CD14-positive monocyte (primary cell): Measurements from ENCODE around the gene ARHGEF7. TPM values are rescaled to one million over a fixed set of nuclear protein-coding genes. Genes with fewer than 3 reads are reported as not detected.

ENCODE experiments used
- DNase-seq, 3 donors: peaks; one replicate each; pipeline ENCODE4 v3.0.0-alpha.2; 2011 to 2022
- H2AFZ ChIP-seq: 2 replicates; pipeline ENCODE4 v1.6.0; 2012; ENCODE audit warnings: mild to moderate bottlenecking, low read depth, low read length, inconsistent platforms; ENCODE audit not compliant: insufficient read depth, poor library complexity, severe bottlenecking
- H3K27ac ChIP-seq, 2 donors: 1 replicate in 1 of 2; 2 replicates in 1 of 2; pipeline ENCODE4 v1.5.1; 2012 to 2013; ENCODE audit warnings: low read length in 2 of 2, control low read depth in 1 of 2, inconsistent platforms in 1 of 2, low read depth in 1 of 2, mild to moderate bottlenecking in 1 of 2
- H3K27me3 ChIP-seq, 2 donors: one replicate each; pipeline versions ENCODE4 v1.6.0 to v1.6.1; 2011 to 2013; ENCODE audit warnings: low read length in 2 of 2; ENCODE audit not compliant: control insufficient read depth in 2 of 2, insufficient read depth in 2 of 2
- H3K36me3 ChIP-seq, 2 donors: replicated peaks in 1 of 2; 1 replicate in 1 of 2; 2 replicates in 1 of 2; pipeline versions ENCODE4 v1.5.1 to v1.6.1; 2012 to 2013; ENCODE audit warnings: low read length in 2 of 2, control low read depth in 1 of 2, inconsistent platforms in 1 of 2, mild to moderate bottlenecking in 1 of 2; ENCODE audit not compliant: insufficient read depth in 2 of 2, control insufficient read depth in 1 of 2
- H3K4me1 ChIP-seq, 2 donors: 1 replicate in 1 of 2; 2 replicates in 1 of 2; pipeline versions ENCODE4 v1.5.1 to v1.6.1; 2012 to 2013; ENCODE audit warnings: low read length in 2 of 2, control low read depth in 1 of 2, inconsistent platforms in 1 of 2, mild to moderate bottlenecking in 1 of 2, moderate library complexity in 1 of 2; ENCODE audit not compliant: insufficient read depth in 2 of 2, control insufficient read depth in 1 of 2
- H3K4me2 ChIP-seq: replicated peaks from 2 replicates; pipeline ENCODE3; 2012; ENCODE audit warnings: low read length, moderate library complexity, mild to moderate bottlenecking; ENCODE audit not compliant: poor library complexity, severe bottlenecking; ENCODE audit errors: extremely low read depth
- H3K4me3 ChIP-seq, 3 experiments: fragments of 200-600 bp in 1 of 3; sonication (generic) in 1 of 3; replicated peaks in 1 of 3; 1 replicate in 2 of 3; 2 replicates in 1 of 3; pipeline ENCODE4 v1.5.1; 2011 to 2013; ENCODE audit warnings: low read length in 3 of 3, mild to moderate bottlenecking in 3 of 3, control low read depth in 2 of 3, low read depth in 2 of 3, inconsistent platforms in 1 of 3, moderate library complexity in 1 of 3
- H3K79me2 ChIP-seq: 2 replicates; pipeline ENCODE4 v1.6.0; 2012; ENCODE audit warnings: mild to moderate bottlenecking, control low read depth, inconsistent platforms, low read length, moderate library complexity; ENCODE audit not compliant: insufficient read depth
- H3K9ac ChIP-seq: 2 replicates; pipeline ENCODE4 v1.6.0; 2017; ENCODE audit warnings: low read length, mild to moderate bottlenecking; ENCODE audit not compliant: insufficient read depth, poor library complexity, severe bottlenecking
- H3K9me3 ChIP-seq, 2 donors: replicated peaks in 1 of 2; 1 replicate in 1 of 2; 2 replicates in 1 of 2; pipeline versions ENCODE4 v1.5.1 to v1.6.1; 2012 to 2013; ENCODE audit warnings: low read length in 2 of 2, control low read depth in 1 of 2; ENCODE audit not compliant: control insufficient read depth in 1 of 2, insufficient read depth in 1 of 2
- H4K20me1 ChIP-seq: 2 replicates; pipeline ENCODE4 v1.6.0; 2012; ENCODE audit warnings: mild to moderate bottlenecking, low read length, control low read depth, moderate library complexity; ENCODE audit not compliant: insufficient read depth
- H3K27ac Mint-ChIP-seq, 7 donors: one replicate each; pipeline ENCODE4 v1.8.0; 2020; ENCODE audit warnings: mild to moderate bottlenecking in 7 of 7, mixed read lengths in 7 of 7, moderate library complexity in 6 of 7, inconsistent platforms in 2 of 7
- H3K27me3 Mint-ChIP-seq, 3 donors: one replicate each; pipeline ENCODE4 v1.8.0; 2021 to 2022; ENCODE audit warnings: low read depth in 3 of 3, mild to moderate bottlenecking in 3 of 3, mixed read lengths in 3 of 3, moderate library complexity in 3 of 3, inconsistent platforms in 1 of 3
- H3K36me3 Mint-ChIP-seq, 2 donors: one replicate each; pipeline ENCODE4 v1.8.0; 2020; ENCODE audit warnings: mixed read lengths in 2 of 2, inconsistent platforms in 1 of 2, mild to moderate bottlenecking in 1 of 2
- H3K4me1 Mint-ChIP-seq: one replicate; pipeline ENCODE4 v1.8.0; 2020; ENCODE audit warnings: mild to moderate bottlenecking, mixed read lengths
- H3K4me3 Mint-ChIP-seq, 2 donors: one replicate each; pipeline ENCODE4 v1.8.0; 2020; ENCODE audit warnings: mild to moderate bottlenecking in 2 of 2, mixed read lengths in 2 of 2, moderate library complexity in 1 of 2
- H3K9me3 Mint-ChIP-seq, 7 donors: one replicate each; pipeline ENCODE4 v1.8.0; 2020 to 2022; ENCODE audit warnings: mixed read lengths in 7 of 7, mild to moderate bottlenecking in 6 of 7, moderate library complexity in 6 of 7, inconsistent platforms in 2 of 7
- CTCF ChIP-seq: fragments of 200-600 bp; IDR thresholded peaks from one replicate; pipeline ENCODE4 v1.8.0; 2022; ENCODE audit warnings: antibody characterized with exemption, mild to moderate bottlenecking
- WGBS: methylation state at CpG from one replicate; pipeline ENCODE4 v1.1.5; 2013; ENCODE audit warnings: missing lambda C conversion rate; ENCODE audit not compliant: insufficient coverage; 5-methylcytosine and 5-hydroxymethylcytosine counted together
- intact Hi-C, 2 donors: fragments of 100-400 bp; cut with micrococcal nuclease; formaldehyde crosslinking; loops; one replicate each; pipeline versions ENCODE4 v1.15.0 to v1.15.1; 2023
- polyA plus RNA-seq, 3 donors: library from polyadenylated mRNA; depleted of rRNA in 1 of 3; unstranded in 2 of 3; stranded (reverse) in 1 of 3; fragments of 300-500 nt in 2 of 3; fragments of >200 nt in 1 of 3; fragmentation: Illumina TruSeq in 2 of 3; gene quantifications; 1 replicate in 2 of 3; 2 replicates in 1 of 3; pipeline ENCODE4 v1.2.3, GENCODE V29; 2012 to 2021

Gene ARHGEF7
- polyA plus RNA-seq, 3 donors: 4.6 to 29.0 (median 6.1) TPM

- Mint-ChIP-seq H3K9me3 (peaks cover 0 to 3% (median 0%) of the 10 kb centered on the region in 7 donors), H3K27me3 (peaks cover 12 to 30% (median 17%) of the 10 kb centered on the region in 3 donors), H3K36me3 (no peaks in the 10 kb centered on the region), H3K4me3 (no peak overlapping the region), H3K27ac (peak overlapping the region in 1 of 7 donors; percentile 3), H3K4me1 (no peaks in the 10 kb centered on the region)
- Histone ChIP-seq H2AFZ (no peak overlapping the region), H3K27me3 (peaks cover 0 to under 1% of the 10 kb centered on the region in 2 donors), H3K9ac (no peak overlapping the region), H3K27ac (no peak overlapping the region), H3K79me2 (no peaks in the 10 kb centered on the region), H4K20me1 (no peaks in the 10 kb centered on the region), H3K4me2 (no peak overlapping the region), H3K36me3 (no peaks in the 10 kb centered on the region), H3K4me1 (no peaks in the 10 kb centered on the region), H3K9me3 (no peaks in the 10 kb centered on the region), H3K4me3 (no peak overlapping the region)
- no peak for TF ChIP-seq CTCF
- intact Hi-C loops: no loop called here
- no peak for DNase-seq
- 74% methylated on average over 5 of the region's 9 CpGs for WGBS
Observed at GRCh38 chr13:111093634-111094033, 21.5 kb upstream of the ARHGEF7 start.

- Histone ChIP-seq H3K27ac (no peak overlapping the region), H3K79me2 (no peaks in the 10 kb centered on the region), H3K27me3 (peaks cover 0 to 4% of the 10 kb centered on the region in 2 donors), H4K20me1 (no peaks in the 10 kb centered on the region), H2AFZ (no peak overlapping the region), H3K4me2 (no peak overlapping the region), H3K4me1 (no peaks in the 10 kb centered on the region), H3K36me3 (no peaks in the 10 kb centered on the region), H3K4me3 (no peak overlapping the region), H3K9ac (no peak overlapping the region), H3K9me3 (no peaks in the 10 kb centered on the region)
- Mint-ChIP-seq H3K4me1 (no peaks in the 10 kb centered on the region), H3K27me3 (peaks cover 9 to 35% (median 19%) of the 10 kb centered on the region in 3 donors), H3K27ac (no peak overlapping the region), H3K9me3 (peaks cover 0 to 5% (median 0%) of the 10 kb centered on the region in 7 donors), H3K36me3 (no peaks in the 10 kb centered on the region), H3K4me3 (no peak overlapping the region)
- 83% methylated on average over 21 of the region's 30 CpGs for WGBS
- intact Hi-C loops: no loop called here
- DNase-seq: no peak
- no peak for TF ChIP-seq CTCF
Observed at GRCh38 chr13:111095031-111095840, 19.9 kb upstream of the ARHGEF7 start.
